GM12878 (cell line): Measurements from ENCODE around the gene KRT25. TPM values are rescaled to one million over a fixed set of nuclear protein-coding genes. Genes with fewer than 3 reads are reported as not detected.

Experiments
- BMI1 ChIP-seq: fragments of 450-650 bp; IDR thresholded peaks from 2 replicates; pipeline ENCODE4 v1.6.1; 2016; ENCODE audit warnings: mild to moderate bottlenecking, moderate library complexity, borderline replicate concordance
- CBX5 ChIP-seq: sonication (generic); IDR thresholded peaks from 2 replicates; pipeline ENCODE4 v1.6.1; 2016; ENCODE audit warnings: low read depth, moderate library complexity, mild to moderate bottlenecking, inconsistent platforms
- JUNB ChIP-seq: IDR thresholded peaks from 2 replicates; pipeline ENCODE4 v1.6.1; 2016; ENCODE audit warnings: antibody characterized with exemption, mild to moderate bottlenecking
- NRF1 ChIP-seq: conservative IDR thresholded peaks from 2 replicates; pipeline ENCODE4 v1.6.1; 2011; ENCODE audit warnings: mild to moderate bottlenecking, low read depth, low read length, improper control_type of control experiment
- PML ChIP-seq: IDR thresholded peaks from 2 replicates; pipeline ENCODE4 v1.6.1; 2012; ENCODE audit warnings: low read length, inconsistent platforms
- RB1 ChIP-seq: fragments of 450-650 bp; formaldehyde crosslinking; IDR thresholded peaks from 2 replicates; pipeline ENCODE4 v1.6.1; 2017; ENCODE audit warnings: mild to moderate bottlenecking, borderline replicate concordance
- ZNF207 ChIP-seq: fragments of 450-650 bp; IDR thresholded peaks from 2 replicates; pipeline ENCODE4 v1.6.1; 2014; ENCODE audit warnings: antibody characterized with exemption, mild to moderate bottlenecking, borderline replicate concordance
- polyA plus RNA-seq, 11 experiments: library from polyadenylated mRNA; depleted of rRNA in 4 of 11; unstranded in 6 of 11; stranded (reverse) in 5 of 11; fragments of >200 nt; fragmentation: Nextera tagmentation in 4 of 11; fragmentation: Illumina TruSeq in 1 of 11; extraction: Ambion mirVana in 4 of 11; extraction: Trizol in 1 of 11; gene quantifications; 1 replicate in 1 of 11; 2 replicates in 10 of 11; pipeline versions ENCODE4 v1.2.1 to v1.2.3, GENCODE V29; 2011 to 2016; ENCODE audit warnings: inconsistent platforms in 2 of 11, missing spikeins in 2 of 11, low read depth in 1 of 11
- total RNA-seq, 4 experiments: library from RNA; depleted of rRNA in 3 of 4; stranded (reverse); fragments of >200 nt in 3 of 4; fragmentation: Illumina TruSeq in 1 of 4; extraction: Trizol in 1 of 4; gene quantifications; 2 replicates each; pipeline versions ENCODE4 v1.2.1 to v1.2.3, GENCODE V29; 2013 to 2021
- TF ChIP-seq, protein P1 (sequence below): fragments of 450-650 bp; IDR thresholded peaks from 2 replicates; pipeline ENCODE4 v1.6.1; 2018; ENCODE audit warnings: mild to moderate bottlenecking, low read depth, moderate library complexity; ENCODE audit not compliant: partially characterized antibody
- TF ChIP-seq, protein P2 (sequence below): fragments of 450-650 bp; IDR thresholded peaks from 2 replicates; pipeline ENCODE4 v1.6.1; 2016; ENCODE audit warnings: mild to moderate bottlenecking
- TF ChIP-seq, protein P3 (sequence below): IDR thresholded peaks from 2 replicates; pipeline ENCODE4 v1.6.1; 2011; ENCODE audit warnings: mild to moderate bottlenecking, low read depth, low read length, moderate library complexity; ENCODE audit not compliant: insufficient replicate concordance
- TF ChIP-seq, protein P4 (sequence below): fragments of 450-650 bp; IDR thresholded peaks from 2 replicates; pipeline ENCODE4 v1.6.1; 2017; ENCODE audit warnings: mild to moderate bottlenecking, moderate library complexity
- TF ChIP-seq, protein P5 (sequence below): fragments of 450-650 bp; IDR thresholded peaks from 2 replicates; pipeline ENCODE4 v1.6.1; 2017; ENCODE audit warnings: low read depth, mild to moderate bottlenecking, moderate library complexity
- TF ChIP-seq, protein P6 (sequence below): fragments of 450-650 bp; formaldehyde crosslinking; IDR thresholded peaks from 2 replicates; pipeline ENCODE4 v1.4.0; 2020; ENCODE audit warnings: mild to moderate bottlenecking, moderate library complexity

KRT25 gene
- total and polyA plus RNA-seq, 10 of the 15 experiments (the other 5 are each of a cell fraction or from before 2014, with no cell fraction given), result not detected

DNA sequence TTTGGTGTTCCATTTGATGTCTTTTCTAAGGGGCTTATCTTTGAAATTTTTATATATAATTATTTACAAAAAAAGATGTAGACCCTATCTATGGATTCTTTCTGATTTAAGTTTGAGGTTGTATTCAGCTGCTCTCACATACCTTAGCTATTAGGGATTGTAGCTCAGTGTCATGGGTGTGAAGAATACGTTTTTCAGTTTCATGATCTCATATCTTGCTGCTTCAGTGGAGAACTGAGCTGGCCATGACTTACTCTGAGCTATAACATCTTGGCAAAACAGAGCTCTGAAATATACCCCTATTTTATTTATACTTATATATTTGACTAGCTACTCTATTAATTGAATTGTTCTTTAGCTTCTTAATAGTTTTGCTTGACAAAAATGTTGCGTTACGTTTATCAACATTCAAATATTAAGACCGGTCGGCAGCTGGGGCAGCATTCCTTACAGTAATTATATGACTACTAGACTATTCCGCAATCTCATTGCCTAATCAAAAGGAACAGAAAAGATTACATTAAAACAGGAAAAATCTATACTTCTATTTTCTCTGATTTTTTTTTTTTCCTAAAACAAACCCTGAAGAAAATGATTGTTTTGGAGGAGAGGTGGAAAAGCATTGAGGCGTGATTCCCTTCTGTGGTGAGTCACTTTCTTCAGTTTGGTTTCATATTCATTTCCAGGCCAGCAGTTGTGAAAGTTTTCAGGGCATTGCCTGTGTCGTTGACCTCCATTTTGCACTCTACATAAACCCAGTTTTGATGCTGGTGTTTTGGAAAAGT lies 27.5 kb downstream of the KRT25 start (continued):
- TF ChIP-seq, protein P1, sequence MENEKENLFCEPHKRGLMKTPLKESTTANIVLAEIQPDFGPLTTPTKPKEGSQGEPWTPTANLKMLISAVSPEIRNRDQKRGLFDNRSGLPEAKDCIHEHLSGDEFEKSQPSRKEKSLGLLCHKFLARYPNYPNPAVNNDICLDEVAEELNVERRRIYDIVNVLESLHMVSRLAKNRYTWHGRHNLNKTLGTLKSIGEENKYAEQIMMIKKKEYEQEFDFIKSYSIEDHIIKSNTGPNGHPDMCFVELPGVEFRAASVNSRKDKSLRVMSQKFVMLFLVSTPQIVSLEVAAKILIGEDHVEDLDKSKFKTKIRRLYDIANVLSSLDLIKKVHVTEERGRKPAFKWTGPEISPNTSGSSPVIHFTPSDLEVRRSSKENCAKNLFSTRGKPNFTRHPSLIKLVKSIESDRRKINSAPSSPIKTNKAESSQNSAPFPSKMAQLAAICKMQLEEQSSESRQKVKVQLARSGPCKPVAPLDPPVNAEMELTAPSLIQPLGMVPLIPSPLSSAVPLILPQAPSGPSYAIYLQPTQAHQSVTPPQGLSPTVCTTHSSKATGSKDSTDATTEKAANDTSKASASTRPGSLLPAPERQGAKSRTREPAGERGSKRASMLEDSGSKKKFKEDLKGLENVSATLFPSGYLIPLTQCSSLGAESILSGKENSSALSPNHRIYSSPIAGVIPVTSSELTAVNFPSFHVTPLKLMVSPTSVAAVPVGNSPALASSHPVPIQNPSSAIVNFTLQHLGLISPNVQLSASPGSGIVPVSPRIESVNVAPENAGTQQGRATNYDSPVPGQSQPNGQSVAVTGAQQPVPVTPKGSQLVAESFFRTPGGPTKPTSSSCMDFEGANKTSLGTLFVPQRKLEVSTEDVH, result no peak
- TF ChIP-seq, protein P2, sequence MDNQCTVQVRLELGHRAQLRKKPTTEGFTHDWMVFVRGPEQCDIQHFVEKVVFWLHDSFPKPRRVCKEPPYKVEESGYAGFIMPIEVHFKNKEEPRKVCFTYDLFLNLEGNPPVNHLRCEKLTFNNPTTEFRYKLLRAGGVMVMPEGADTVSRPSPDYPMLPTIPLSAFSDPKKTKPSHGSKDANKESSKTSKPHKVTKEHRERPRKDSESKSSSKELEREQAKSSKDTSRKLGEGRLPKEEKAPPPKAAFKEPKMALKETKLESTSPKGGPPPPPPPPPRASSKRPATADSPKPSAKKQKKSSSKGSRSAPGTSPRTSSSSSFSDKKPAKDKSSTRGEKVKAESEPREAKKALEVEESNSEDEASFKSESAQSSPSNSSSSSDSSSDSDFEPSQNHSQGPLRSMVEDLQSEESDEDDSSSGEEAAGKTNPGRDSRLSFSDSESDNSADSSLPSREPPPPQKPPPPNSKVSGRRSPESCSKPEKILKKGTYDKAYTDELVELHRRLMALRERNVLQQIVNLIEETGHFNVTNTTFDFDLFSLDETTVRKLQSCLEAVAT, result no peak
- TF ChIP-seq BMI1 (0 out of 2 replicates have a peak, but pooled peaks have one; percentile 32), CBX5 (no peak), PML (no peak), ZNF207 (no peak), RB1 (no peak), JUNB (no peak), NRF1 (no peak)
- TF ChIP-seq, protein P3, sequence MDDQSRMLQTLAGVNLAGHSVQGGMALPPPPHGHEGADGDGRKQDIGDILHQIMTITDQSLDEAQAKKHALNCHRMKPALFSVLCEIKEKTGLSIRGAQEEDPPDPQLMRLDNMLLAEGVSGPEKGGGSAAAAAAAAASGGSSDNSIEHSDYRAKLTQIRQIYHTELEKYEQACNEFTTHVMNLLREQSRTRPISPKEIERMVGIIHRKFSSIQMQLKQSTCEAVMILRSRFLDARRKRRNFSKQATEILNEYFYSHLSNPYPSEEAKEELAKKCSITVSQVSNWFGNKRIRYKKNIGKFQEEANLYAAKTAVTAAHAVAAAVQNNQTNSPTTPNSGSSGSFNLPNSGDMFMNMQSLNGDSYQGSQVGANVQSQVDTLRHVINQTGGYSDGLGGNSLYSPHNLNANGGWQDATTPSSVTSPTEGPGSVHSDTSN, result no peak
- TF ChIP-seq, protein P4, sequence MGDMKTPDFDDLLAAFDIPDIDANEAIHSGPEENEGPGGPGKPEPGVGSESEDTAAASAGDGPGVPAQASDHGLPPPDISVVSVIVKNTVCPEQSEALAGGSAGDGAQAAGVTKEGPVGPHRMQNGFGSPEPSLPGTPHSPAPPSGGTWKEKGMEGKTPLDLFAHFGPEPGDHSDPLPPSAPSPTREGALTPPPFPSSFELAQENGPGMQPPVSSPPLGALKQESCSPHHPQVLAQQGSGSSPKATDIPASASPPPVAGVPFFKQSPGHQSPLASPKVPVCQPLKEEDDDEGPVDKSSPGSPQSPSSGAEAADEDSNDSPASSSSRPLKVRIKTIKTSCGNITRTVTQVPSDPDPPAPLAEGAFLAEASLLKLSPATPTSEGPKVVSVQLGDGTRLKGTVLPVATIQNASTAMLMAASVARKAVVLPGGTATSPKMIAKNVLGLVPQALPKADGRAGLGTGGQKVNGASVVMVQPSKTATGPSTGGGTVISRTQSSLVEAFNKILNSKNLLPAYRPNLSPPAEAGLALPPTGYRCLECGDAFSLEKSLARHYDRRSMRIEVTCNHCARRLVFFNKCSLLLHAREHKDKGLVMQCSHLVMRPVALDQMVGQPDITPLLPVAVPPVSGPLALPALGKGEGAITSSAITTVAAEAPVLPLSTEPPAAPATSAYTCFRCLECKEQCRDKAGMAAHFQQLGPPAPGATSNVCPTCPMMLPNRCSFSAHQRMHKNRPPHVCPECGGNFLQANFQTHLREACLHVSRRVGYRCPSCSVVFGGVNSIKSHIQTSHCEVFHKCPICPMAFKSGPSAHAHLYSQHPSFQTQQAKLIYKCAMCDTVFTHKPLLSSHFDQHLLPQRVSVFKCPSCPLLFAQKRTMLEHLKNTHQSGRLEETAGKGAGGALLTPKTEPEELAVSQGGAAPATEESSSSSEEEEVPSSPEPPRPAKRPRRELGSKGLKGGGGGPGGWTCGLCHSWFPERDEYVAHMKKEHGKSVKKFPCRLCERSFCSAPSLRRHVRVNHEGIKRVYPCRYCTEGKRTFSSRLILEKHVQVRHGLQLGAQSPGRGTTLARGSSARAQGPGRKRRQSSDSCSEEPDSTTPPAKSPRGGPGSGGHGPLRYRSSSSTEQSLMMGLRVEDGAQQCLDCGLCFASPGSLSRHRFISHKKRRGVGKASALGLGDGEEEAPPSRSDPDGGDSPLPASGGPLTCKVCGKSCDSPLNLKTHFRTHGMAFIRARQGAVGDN, result no peak
- TF ChIP-seq, protein P5, sequence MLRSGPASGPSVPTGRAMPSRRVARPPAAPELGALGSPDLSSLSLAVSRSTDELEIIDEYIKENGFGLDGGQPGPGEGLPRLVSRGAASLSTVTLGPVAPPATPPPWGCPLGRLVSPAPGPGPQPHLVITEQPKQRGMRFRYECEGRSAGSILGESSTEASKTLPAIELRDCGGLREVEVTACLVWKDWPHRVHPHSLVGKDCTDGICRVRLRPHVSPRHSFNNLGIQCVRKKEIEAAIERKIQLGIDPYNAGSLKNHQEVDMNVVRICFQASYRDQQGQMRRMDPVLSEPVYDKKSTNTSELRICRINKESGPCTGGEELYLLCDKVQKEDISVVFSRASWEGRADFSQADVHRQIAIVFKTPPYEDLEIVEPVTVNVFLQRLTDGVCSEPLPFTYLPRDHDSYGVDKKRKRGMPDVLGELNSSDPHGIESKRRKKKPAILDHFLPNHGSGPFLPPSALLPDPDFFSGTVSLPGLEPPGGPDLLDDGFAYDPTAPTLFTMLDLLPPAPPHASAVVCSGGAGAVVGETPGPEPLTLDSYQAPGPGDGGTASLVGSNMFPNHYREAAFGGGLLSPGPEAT, result peak; percentile 69
- TF ChIP-seq, protein P6, sequence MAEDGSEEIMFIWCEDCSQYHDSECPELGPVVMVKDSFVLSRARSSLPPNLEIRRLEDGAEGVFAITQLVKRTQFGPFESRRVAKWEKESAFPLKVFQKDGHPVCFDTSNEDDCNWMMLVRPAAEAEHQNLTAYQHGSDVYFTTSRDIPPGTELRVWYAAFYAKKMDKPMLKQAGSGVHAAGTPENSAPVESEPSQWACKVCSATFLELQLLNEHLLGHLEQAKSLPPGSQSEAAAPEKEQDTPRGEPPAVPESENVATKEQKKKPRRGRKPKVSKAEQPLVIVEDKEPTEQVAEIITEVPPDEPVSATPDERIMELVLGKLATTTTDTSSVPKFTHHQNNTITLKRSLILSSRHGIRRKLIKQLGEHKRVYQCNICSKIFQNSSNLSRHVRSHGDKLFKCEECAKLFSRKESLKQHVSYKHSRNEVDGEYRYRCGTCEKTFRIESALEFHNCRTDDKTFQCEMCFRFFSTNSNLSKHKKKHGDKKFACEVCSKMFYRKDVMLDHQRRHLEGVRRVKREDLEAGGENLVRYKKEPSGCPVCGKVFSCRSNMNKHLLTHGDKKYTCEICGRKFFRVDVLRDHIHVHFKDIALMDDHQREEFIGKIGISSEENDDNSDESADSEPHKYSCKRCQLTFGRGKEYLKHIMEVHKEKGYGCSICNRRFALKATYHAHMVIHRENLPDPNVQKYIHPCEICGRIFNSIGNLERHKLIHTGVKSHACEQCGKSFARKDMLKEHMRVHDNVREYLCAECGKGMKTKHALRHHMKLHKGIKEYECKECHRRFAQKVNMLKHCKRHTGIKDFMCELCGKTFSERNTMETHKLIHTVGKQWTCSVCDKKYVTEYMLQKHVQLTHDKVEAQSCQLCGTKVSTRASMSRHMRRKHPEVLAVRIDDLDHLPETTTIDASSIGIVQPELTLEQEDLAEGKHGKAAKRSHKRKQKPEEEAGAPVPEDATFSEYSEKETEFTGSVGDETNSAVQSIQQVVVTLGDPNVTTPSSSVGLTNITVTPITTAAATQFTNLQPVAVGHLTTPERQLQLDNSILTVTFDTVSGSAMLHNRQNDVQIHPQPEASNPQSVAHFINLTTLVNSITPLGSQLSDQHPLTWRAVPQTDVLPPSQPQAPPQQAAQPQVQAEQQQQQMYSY (CRISPR knock-in tag), result no peak
